NCI-H1092 (cell line): ENCODE results near the gene CRTC3.
"Not testable (repeated sequence)": the region's sequence is repeated elsewhere in the genome, so short reads cannot be mapped to it uniquely, and the experiment has no call there.

Experiments used
- DNase-seq: peaks from one replicate; lab custom pipeline; 2025; lab: John Stamatoyannopoulos, UW

Gene CRTC3

DNA sequence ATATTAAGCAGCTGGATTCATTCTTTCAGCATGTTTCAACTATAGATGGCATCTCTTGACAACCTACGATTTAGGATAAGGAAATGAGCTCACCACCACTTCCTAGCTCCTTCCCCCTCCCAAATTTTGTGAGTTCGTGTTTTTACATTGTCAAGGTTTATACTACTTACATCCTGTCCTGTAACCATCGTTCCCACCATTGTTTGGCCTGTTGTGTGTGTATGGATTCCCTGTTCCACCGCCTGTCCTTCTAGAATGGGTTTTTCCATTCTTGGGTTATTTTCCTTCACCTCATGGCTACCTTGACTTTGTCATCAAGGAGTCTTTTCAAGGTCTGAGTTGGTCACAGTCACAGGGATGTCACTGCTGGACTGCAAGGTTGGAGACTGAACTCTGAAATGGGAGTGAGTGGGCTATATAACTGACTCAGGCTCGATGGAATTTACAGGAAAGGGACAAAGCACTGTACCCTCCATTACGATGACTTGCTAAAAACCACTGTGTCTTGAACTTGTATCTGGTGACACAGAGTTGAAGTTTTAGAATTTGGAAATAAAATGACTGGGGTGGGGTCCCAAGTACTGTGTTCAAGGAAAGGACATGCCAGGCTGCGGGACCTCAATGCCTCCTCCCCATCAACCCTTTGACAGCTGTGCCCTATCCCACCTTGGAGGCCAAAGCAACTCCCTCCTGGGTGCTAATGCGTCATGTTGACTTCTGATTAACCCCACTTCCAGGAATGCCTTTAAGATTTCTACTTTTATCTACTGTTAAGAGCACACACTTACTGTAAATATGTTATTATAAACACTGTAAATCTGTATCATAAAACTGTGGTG, 120.6 kb downstream of the CRTC3 start:
- no peak for DNase-seq

DNA sequence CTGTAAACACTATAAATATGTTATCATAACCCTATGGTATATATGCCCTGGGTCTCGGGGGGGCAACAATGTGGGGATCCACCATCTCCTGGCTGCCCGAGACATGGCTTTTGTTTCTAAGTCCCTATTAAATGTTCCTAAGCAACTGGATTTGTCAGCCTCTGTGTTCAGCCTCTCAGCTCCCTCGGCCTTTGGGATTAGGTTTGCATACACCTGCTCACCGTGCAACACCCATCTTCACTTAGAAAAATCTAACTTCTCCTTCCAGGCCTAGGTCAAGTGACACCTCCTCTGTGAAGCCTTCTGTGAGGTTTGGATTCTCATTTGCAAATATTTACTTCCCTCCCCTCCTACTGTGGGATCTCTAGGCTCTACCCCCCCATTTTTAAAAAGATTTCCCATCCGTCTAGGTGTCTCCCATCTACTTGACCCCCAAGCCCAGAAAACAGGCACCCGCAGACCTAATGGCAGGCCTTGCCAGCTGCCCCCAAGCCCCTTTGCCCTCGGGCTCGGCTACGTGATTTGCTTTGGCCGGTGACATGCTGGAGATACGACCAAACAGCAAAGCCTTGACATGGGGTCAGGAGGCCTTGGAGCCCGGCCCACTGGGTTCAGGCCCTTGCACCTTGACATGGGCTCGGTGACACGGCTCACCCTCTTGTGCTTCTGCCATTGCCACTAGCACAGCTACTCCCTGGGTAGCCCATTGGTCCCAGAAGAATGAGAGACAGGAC, 121.4 kb downstream of the CRTC3 start:
- DNase-seq, result no peak

DNA sequence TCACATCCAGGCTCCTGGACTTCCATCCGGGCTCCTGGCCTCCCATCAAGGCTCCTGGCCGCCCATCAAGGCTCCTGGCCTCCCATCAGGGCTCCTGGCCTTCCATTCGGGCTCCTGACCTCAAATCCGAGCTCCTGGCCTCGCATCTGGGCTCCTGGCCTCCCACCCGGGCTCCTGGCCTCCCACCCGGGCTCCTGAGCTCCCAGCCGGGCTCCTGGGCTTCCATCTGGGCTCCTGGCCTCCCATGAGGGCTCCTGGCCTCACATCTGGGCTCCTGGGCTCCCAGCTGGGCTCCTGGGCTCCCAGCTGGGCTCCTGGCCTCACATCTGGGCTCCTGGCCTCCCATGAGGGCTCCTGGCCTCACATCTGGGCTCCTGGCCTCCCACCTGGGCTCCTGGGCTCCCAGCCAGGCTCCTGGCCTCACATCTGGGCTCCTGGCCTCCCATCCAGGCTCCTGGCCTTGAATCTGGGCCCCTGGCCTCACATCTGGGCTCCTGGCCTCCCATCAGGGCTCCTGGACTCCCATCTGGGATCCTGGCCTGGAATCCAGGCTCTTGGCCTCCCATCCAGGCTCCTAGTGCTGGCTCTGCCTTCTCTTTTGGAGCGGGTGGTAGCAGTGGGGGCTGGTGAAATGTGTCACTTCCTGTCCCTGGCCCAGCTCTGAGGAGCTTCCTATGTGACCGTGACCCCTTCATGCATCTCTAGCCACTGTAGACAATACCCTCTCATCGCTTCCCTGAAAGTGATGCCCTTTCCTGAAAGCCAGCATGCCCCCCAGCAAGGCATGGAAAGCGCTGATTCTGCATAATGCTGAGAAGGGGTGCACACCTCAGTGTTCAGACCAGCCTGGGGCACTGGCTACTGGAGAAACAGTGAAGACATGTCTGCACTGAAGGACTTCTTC, 124.8 kb downstream of the CRTC3 start:
- no peak for DNase-seq

DNA sequence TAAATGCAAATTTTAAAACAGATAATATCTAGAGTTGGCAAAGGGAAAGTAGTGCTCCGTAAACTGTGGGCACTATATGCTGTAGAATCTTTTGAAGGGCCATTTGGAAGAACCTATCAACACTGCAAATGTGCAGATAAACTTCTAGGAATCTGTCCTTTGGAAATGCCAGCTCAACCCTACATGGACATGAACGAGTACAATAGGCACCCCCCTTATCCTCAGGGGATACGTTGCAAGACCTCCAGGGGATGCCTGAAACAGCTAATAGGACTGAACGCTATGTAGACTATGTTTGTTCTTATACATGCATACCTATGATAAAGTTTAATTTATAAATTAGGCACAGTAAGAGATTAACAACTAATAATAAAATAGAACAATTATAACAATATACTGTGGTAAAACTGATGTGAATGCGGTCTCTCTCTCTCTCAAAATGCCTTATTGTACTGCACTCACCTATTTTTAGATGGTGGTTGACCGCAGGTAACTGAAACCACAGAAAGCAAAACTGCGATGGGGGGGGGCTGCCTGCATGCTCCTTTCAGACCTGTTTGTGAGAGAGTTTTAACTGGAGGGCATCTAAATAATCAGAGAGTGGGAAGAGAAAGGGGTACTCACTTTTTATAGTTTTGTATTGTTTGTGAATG, 127.9 kb downstream of the CRTC3 start:
- not testable (repeated sequence) for DNase-seq

DNA sequence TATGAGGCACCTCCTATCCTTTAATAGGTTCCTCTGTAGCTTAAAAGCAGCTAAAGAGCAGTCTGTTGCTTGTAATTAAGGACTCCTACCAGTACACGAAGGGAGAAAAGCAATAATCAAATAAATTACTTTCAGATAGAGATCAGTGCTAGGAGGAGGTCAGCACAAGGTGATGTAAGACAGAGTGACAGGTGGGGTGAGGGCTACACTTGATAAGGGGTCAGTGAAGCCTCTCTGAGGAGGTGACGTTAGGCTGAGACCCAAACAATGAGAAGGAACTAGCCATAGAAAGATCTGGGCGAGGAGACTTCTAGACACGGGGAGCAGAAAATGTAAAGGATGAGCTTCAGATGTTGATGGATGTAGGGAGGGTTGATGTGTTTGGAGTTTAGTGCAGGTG, 129.8 kb downstream of the CRTC3 start:
- DNase-seq, result no peak

DNA sequence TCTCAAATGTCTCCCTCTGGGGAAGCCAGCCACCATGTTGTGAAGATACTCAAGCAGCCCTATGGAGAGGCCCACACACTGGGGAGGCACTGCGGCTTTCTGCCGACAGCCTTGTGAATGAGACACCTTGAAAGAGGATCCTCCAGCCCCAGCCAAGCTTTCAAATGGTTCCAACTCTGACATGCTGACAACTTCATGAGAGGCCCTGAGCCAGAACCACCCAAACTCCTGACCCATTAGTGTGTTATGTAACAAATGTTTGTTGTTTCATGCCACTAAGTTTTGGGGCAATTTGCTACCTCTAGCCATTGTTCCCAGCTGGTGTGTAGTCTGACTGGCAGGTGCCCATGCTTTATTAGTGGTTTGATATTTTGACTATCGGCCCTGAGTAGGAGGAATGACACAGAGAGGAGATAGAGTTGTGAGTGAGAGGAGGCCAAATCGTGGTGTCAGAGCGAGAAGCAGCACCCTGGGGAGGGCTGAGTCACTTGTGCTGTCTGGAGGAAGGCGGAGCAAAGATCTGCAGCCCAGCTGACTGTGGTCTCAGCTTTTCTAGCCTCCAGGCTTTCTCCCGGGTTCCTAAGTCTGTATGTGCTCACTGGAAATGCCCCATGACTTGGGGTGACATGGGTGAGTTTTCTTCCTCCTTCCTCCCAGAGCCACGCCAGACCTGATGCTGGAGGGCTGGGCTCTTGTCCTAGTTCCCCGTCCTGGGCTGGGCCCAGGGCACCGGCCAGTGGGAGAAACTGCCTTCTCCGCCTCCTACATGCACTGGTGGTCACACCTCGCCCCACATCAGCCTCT, 130.7 kb downstream of the CRTC3 start:
- no peak for DNase-seq

DNA sequence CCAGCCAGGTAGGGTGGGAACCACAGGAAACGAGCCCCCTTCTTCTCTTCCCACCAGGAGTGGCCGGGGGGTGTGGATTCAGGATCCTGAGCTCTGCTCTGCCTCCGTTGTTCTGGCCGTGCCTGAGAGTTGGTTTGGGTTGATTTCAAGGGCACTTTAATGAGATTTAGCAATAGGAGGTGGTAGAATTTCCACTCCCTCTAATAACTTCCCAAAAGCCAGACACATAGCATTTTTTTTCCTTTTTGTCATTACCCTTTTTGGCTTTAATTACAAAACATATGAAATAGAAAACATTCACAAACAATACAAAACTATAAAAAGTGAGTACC, 131.2 kb downstream of the CRTC3 start:
- DNase-seq, result not testable (repeated sequence)

DNA sequence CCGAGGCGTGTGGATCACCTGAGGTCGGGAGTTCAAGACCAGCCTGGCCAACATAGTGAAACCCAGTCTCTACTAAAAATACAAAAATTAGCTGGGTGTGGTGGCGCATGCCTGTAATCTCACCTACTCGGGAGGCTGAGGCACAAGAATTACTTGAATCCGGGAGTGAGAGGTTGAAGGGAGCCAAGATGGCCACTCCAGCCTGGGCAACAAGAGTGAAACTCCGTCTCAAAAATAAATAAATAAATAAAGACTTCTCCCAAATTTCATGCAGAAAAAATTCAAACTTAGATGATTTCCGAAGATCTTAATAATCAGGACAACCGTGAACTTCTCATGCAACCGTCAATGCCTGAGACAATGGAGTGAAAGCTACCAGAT, 134.3 kb downstream of the CRTC3 start:
- DNase-seq, result not testable (repeated sequence)

DNA sequence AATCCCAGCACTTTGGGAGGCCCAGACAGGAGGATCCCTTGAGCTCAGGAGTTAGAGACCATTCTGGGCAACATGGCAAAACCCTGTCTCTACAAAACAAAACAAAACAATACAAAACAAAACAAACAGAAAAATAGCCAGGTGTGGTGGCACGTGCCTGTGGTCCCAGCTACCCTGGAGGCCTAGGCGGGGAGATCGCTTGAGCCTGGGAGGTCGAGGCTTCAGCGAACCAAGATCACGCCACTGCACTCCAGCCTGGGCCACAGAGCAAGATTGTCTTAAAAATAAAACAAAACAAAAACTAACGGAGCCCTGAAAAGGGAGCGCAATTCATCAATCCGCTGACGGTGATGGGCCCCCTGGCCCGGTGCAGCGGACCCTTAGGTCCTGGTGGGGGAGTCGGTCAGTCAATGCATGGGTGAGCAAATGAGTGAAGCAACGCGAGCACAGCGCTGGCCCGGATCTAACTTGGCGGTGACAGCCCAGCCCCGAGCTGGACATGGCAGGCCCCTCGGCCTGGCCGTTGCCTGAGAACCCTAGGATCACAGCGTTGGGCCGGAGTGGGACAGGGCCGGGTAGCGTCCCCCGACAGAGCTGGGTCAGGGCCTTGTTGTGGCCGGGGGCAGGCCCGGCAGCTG, 135.0 kb downstream of the CRTC3 start:
- no peak for DNase-seq

DNA sequence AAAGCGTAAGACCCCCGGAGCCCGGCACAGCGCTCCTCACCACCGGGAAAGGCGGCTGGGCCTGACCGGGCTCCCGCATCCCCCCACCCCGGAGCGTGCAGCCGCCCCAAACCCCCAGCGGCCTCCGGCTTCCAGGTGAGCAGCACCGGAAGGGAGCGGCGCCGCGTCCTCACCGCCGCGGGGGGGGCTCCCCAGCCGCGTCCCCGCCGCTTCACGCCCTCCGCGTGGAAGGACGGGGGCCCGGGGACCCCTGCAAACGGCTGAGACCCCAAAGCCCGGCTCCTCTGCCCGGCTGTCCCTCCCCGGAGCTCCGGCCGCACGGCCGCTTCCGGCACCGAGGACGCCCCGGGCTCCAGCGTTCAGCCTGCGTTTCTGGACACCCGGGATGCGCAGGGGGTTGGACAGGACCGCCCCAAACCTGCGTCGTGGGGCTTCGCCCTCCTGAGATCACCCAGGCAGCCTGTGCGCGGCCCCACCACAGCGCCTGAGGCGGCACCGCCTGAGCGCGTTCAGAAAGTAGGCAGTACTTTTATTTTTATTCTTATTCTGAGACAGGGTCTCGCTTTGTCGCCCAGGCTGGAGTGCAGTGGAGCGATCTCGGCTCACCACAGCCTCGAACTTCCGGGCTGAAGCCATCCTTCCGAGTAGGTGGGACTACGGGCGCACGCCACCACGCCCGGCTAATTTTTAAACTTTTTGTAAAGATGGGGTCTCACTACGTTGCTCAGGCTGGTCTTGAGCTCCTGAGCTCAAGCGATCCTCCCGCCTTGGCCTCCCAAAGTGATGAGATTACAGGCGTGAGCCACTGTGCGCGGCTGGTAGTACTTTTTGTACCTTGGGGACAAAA, 135.8 kb downstream of the CRTC3 start:
- no peak for DNase-seq

DNA sequence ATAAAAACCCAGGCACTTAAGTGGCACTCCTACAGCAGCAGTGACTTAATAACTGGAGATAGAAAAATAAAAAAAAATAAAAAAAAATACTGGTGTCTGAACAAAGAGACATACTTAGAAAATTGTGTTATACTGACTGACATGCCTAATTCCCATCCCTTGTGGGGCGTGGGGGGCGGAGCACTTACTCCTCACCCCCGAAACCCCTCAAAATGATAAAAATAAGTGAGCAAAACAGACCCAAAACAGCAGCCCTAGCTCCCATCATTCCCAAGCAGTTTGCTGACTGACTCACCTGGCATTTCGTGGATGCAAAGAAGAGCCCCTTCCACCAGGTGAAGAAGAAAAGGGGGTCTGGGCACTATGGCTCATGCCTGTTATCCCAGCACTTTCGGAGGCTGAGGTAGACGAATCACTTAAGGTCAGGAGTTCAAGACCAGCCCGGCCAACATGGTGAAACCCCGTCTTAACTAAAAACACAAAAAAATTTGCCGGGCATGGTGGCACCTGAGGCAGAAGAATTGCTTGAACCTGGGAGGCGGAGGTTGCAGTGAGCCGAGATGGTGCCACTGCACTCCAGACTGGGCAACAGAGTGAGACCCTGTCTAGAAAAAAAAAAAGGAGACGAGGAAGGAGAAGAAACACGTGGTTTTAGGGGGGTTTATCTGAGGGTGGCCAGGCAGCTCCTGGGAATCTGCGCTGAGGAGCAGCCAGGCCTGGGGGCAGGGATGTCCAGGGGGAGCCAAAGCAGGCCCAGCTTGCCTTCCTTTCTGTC, 136.6 kb downstream of the CRTC3 start:
- DNase-seq, result no peak

DNA sequence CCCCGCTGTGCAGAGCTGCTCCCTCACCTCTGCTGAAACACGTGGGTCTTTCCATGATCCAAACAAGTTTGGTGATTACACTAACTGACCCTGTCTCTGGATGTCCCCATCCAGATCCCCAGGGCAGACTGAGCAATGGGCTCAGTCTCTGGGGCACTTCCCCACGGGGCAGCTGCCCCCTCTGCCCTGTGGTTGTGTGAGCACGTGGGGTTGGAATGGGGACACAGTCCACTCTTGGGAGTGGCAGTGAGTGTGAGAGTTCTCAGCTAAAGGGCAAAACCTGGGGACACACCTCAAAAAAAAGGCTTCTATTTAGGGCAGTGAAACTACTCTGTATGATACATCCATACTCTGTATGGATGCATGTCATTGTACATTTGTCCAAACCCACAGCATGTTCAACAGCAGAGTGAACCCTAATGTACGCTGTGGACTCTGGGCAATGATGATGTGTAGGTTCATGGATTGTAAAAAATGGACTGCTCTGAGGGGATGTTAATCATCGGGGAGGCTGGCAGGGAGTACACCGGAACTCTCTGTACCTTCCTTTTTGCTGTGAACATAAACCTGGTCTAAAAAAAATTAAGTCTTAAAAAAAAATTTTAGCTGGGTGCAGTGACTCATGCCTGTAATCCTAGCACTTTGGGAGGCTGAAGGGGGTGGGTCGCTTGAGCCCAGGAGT, 137.5 kb downstream of the CRTC3 start:
- no peak for DNase-seq

DNA sequence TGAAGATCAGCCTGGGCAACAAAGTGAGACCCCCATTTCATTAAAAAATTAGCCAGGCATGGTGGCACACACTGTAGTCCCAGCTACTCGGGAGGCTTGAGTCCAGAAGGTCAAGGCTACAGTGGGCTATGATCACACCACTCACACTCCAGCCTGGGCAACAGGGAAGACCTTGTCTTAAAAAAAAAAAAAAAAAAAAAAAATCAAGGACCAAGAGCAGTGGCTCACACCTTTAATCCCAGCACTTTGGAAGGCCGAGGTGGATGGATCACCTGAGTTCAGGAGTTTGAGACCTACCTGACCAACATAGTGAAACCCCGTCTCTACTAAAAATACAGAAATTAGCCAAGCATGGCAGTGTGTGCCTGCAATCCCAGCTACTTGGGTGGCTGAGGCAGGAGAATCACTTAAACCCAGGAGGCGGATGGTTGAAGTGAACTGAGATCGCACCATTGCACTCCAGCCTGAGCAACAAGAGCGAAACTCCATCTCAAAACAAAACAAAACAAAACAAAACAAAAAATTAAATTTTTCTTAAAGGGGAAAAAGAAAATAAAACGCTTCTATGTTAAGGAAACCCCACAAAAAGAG, 138.1 kb downstream of the CRTC3 start:
- not testable (repeated sequence) for DNase-seq

DNA sequence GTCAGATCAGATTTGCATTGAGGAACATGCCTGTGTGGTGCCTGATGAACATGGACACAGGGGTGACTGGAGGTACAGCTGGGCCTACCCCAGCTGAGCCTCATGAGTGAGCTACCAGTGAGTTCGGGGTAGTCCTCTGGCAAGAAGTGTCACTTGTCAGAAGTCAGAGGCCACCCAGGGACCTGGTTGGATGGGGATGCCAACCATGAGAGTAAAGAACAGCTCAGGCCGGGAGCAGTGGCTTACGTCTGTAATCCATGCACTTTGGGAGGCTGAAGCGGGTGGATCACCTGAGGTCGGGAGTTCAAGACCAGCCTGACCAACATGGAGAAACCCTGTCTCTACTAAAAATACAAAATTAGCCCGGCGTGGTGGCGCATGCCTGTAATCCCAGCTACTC, 140.9 kb downstream of the CRTC3 start:
- DNase-seq, result not testable (repeated sequence)

DNA sequence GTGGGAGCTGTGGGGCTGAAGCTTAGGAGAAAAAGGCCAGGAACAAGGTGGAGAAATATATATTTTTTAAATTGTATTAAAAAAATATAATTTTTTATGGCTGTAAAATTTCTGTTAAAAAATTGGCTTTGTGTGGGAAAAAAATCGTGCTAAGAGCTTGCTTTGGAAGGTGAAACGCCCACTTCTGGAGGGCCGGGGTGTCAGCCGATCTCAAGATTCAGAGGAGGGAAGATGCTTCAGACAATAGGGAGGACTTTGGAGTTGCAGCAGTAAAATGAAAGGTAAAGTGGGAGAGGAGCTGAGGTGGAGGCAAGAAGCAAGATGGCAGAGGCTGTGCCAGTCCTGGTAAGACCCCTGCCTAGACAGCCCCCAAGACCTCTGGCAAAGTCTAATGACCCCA, 141.5 kb downstream of the CRTC3 start:
- no peak for DNase-seq

DNA sequence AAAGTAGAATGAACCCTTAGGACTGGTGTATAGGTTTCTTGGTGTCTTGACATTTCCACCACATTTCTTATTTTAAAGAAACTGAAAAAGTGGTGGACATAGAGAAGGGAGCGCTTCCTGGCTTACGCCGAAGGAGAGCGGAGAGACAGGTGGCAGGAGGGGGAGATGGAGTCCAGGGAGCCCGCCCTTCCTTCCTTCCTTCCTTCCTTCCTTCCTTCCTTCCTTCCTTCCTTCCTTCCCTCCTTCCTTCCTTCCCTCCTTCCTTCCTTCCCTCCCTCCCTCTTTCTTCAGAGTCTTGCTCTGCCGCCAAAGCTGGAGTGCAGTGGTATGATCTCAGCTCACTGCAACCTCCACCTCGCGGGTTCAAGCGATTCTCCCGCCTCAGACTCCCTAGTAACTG, 143.6 kb downstream of the CRTC3 start:
- not testable (repeated sequence) for DNase-seq

DNA sequence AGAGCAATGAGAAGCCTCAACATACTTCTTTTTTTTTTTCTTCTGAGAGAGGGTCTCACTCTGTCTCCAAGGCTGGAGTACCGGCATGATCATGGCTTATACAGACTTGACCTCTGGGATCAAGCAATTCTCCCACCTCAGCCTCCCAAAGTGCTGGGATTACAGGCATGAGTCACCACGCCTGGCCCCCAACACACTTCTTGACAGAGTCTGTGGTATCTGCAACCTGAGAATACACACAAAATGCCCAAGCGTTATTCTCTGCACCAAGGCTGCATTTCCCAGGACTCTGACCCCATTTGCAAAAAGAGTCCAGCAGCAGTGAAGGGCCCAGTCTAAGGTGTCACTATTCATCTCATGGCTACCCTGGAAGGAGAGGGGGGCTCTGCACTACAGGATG, 144.8 kb downstream of the CRTC3 start:
- no peak for DNase-seq

DNA sequence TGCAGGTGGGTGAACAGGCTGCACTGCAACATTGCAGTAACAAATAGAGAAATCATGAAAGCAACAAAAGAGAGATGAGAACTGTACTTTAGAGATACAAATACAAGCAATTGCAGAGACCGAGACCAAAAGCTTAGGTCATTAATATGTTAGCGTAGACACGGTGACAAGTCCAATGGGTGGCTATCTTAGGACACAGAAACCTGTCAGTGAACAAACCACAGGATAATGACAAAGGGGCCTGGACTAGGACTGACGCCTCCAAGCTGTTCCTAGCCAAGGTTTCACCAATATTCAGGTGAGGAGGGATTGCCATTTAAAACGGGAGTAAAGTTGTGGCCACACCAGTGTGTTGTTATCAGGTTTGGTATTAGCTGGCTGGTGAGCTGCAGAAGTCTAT, 145.7 kb downstream of the CRTC3 start:
- no peak for DNase-seq
